Peyer's patch (tissue), 4 donors: ENCODE measurements around the gene MOG. TPM values are rescaled to one million over a fixed set of nuclear protein-coding genes. Genes with fewer than 3 reads are reported as not detected.

Source experiments
- DNase-seq, 3 donors: peaks; one replicate each; pipeline ENCODE4 v3.0.0-alpha.2; 2017 to 2019
- H3K27ac ChIP-seq, 4 donors: fragments of 200-600 bp; sonication (generic); one replicate each; pipeline ENCODE4 v1.5.1; 2016 to 2019
- H3K27me3 ChIP-seq, 2 donors: fragments of 200-600 bp; sonication (generic); one replicate each; pipeline ENCODE4 v1.5.1; 2019
- H3K36me3 ChIP-seq, 3 donors: fragments of 200-600 bp; sonication (generic); one replicate each; pipeline ENCODE4 v1.5.1; 2016 to 2019
- H3K4me1 ChIP-seq, 4 donors: fragments of 200-600 bp; sonication (generic); one replicate each; pipeline ENCODE4 v1.5.1; 2016 to 2019
- H3K4me3 ChIP-seq, 4 donors: fragments of 200-600 bp; sonication (generic); 1 replicate in 3 of 4; 2 replicates in 1 of 4; pipeline ENCODE4 v1.5.1; 2016 to 2019; ENCODE audit warnings: mild to moderate bottlenecking in 1 of 4
- H3K9me3 ChIP-seq, 4 donors: fragments of 200-600 bp; sonication (generic); one replicate each; pipeline ENCODE4 v1.5.1; 2016 to 2019; ENCODE audit warnings: mild to moderate bottlenecking in 1 of 4
- CTCF ChIP-seq, 6 experiments: fragments of 450-650 bp in 4 of 6; fragments of 200-600 bp in 2 of 6; sonication (generic) in 1 of 6; IDR thresholded peaks; one replicate each; pipeline ENCODE4 v1.5.1; 2017 to 2019; ENCODE audit warnings: antibody characterized with exemption in 6 of 6, mild to moderate bottlenecking in 3 of 6, moderate library complexity in 1 of 6
- POLR2A ChIP-seq, 2 donors: fragments of 450-650 bp; IDR thresholded peaks; one replicate each; pipeline ENCODE4 v1.5.1; 2017; ENCODE audit warnings: antibody characterized with exemption in 2 of 2, mild to moderate bottlenecking in 2 of 2, moderate library complexity in 2 of 2
- total RNA-seq, 4 donors: library from RNA; depleted of rRNA; stranded (reverse); fragments of >200 nt; gene quantifications; one replicate each; pipeline ENCODE4 v1.1.0, GENCODE V29; 2016

Gene MOG
- total RNA-seq, 4 donors from 2014 or later = not detected

GRCh38 chr6:29647927-29648642 lies 8.8 kb upstream of the MOG start:
- H3K27me3 ChIP-seq = no peaks in the 10 kb centered on the region
- H3K36me3 ChIP-seq = no peaks in the 10 kb centered on the region
- H3K9me3 ChIP-seq = no peaks in the 10 kb centered on the region
- no peak for DNase-seq
- H3K4me1 ChIP-seq = peaks cover 0 to 11% (median 0%) of the 10 kb centered on the region in 4 donors
- TF ChIP-seq POLR2A (IDR thresholded peaks at IDR 0.05) = no peak
- peak in 5 of 6 experiments; percentile 10 to 51 (median 41) for TF ChIP-seq CTCF (IDR thresholded peaks at IDR 0.05)
- no peak overlapping the region for H3K27ac ChIP-seq
- no peak overlapping the region for H3K4me3 ChIP-seq

- H3K36me3 ChIP-seq = no peaks in the 10 kb centered on the region
- peak overlapping the region; percentile 94 to 98 (median 94) for H3K27ac ChIP-seq
- H3K4me1 ChIP-seq = peaks cover 0 to 11% (median 0%) of the 10 kb centered on the region in 4 donors
- no peaks in the 10 kb centered on the region for H3K9me3 ChIP-seq
- H3K4me3 ChIP-seq = peak overlapping the region; percentile 55 to 74 (median 62)
- TF ChIP-seq POLR2A (IDR thresholded peaks at IDR 0.05) (peak; percentile 83 to 92), CTCF (IDR thresholded peaks at IDR 0.05) (peak; percentile 93 to 97 (median 94))
- no peaks in the 10 kb centered on the region for H3K27me3 ChIP-seq
- DNase-seq = peak; percentile 97 to 100 (median 100)
Observed at GRCh38 chr6:29649701-29650673, 6.9 kb upstream of the MOG start.

GRCh38 chr6:29651413-29652197 lies 5.3 kb upstream of the MOG start:
- Histone ChIP-seq H3K9me3 (no peaks in the 10 kb centered on the region), H3K4me3 (no peak overlapping the region), H3K36me3 (no peaks in the 10 kb centered on the region), H3K27me3 (no peaks in the 10 kb centered on the region), H3K27ac (no peak overlapping the region), H3K4me1 (peaks cover 0 to 11% (median 0%) of the 10 kb centered on the region in 4 donors)
- peak; percentile 34 to 68 (median 62) for TF ChIP-seq CTCF (IDR thresholded peaks at IDR 0.05)
- no peak for TF ChIP-seq POLR2A (IDR thresholded peaks at IDR 0.05)
- no peak for DNase-seq

GRCh38 chr6:29652198-29652584 lies 4.7 kb upstream of the MOG start:
- no peaks in the 10 kb centered on the region for H3K9me3 ChIP-seq
- no peaks in the 10 kb centered on the region for H3K27me3 ChIP-seq
- peaks cover 0 to 11% (median 0%) of the 10 kb centered on the region in 4 donors for H3K4me1 ChIP-seq
- H3K4me3 ChIP-seq = no peak overlapping the region
- no peak for DNase-seq
- TF ChIP-seq CTCF (IDR thresholded peaks at IDR 0.05) = no peak
- TF ChIP-seq POLR2A (IDR thresholded peaks at IDR 0.05) = no peak
- no peak overlapping the region for H3K27ac ChIP-seq
- H3K36me3 ChIP-seq = no peaks in the 10 kb centered on the region

GRCh38 chr6:29653452-29654038 lies 3.3 kb upstream of the MOG start:
- Histone ChIP-seq H3K4me1 (peaks cover 0 to 11% (median 0%) of the 10 kb centered on the region in 4 donors), H3K27ac (no peak overlapping the region), H3K36me3 (no peaks in the 10 kb centered on the region), H3K9me3 (no peaks in the 10 kb centered on the region), H3K4me3 (no peak overlapping the region), H3K27me3 (no peaks in the 10 kb centered on the region)
- DNase-seq = peak in 2 of 3 donors; percentile 31 to 75
- TF ChIP-seq CTCF (IDR thresholded peaks at IDR 0.05) (peak; percentile 10 to 89 (median 58)), POLR2A (IDR thresholded peaks at IDR 0.05) (no peak)
